Adrenal gland (tissue), 5 donors: ENCODE data around the gene TMEM51.

Experiments
- POLR2A ChIP-seq, 2 donors: fragments of 450-650 bp; IDR thresholded peaks; one replicate each; pipeline ENCODE4 v1.6.1; 2017; ENCODE audit warnings: antibody characterized with exemption in 2 of 2, mild to moderate bottlenecking in 2 of 2, moderate library complexity in 1 of 2
- TF ChIP-seq, protein P1 (sequence below), 6 experiments: fragments of 450-650 bp in 4 of 6; fragments of 200-600 bp in 2 of 6; sonication (generic) in 1 of 6; IDR thresholded peaks; 1 replicate in 5 of 6; 2 replicates in 1 of 6; pipeline versions ENCODE4 v1.5.1 to v1.8.0; 2016 to 2021; ENCODE audit warnings: antibody characterized with exemption in 6 of 6, mild to moderate bottlenecking in 2 of 6, moderate library complexity in 1 of 6
- donor health status: DM: no; HTN: no; CAD: no.

DNA sequence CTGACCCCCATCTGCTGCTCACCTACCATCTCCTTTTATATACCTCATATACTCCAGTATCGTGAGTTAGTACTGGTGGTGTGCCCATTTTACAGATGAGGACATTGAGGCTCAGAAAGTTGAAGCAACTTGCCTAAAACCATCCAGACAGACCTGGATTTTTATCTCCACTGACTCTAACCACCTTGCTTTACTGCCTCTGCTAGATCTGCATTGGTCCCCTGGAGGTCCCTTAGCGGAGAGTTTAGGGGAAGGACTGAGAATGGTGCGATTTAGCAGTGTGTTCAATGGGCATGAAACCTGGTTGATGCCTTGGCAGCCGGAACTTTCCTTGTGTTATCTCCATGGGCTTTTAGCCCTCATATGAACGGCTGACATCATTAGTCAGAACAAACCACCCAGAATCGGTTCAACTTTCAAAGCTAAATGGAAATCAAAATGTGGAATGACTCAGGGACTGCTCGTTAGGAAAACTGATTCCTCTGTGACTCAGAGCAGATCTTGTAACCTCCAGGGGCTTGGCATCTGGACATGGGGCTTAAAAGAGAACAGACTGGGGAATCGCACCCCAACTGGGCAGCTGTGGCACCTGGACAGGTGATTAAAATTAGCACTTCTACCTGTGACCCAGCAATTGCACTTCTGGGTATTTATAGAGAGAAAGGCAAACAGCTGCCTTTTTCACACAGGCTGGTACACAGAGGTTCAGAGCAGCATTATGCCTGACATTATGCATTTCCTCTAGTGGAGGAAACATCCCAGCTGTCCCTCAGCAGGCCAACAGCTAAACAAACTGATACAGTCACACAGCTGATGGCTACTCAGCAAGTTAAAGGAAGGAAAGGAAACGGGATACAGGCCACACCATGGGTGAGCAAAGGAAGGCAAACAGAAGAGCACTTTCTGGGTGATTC, 25.3 kb downstream of the TMEM51 start:
- TF ChIP-seq, protein P1, sequence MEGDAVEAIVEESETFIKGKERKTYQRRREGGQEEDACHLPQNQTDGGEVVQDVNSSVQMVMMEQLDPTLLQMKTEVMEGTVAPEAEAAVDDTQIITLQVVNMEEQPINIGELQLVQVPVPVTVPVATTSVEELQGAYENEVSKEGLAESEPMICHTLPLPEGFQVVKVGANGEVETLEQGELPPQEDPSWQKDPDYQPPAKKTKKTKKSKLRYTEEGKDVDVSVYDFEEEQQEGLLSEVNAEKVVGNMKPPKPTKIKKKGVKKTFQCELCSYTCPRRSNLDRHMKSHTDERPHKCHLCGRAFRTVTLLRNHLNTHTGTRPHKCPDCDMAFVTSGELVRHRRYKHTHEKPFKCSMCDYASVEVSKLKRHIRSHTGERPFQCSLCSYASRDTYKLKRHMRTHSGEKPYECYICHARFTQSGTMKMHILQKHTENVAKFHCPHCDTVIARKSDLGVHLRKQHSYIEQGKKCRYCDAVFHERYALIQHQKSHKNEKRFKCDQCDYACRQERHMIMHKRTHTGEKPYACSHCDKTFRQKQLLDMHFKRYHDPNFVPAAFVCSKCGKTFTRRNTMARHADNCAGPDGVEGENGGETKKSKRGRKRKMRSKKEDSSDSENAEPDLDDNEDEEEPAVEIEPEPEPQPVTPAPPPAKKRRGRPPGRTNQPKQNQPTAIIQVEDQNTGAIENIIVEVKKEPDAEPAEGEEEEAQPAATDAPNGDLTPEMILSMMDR (IDR thresholded peaks at IDR 0.05) = peak in 1 of 6 experiments; percentile 4
- peak in 1 of 2 donors; percentile 46 for TF ChIP-seq POLR2A (IDR thresholded peaks at IDR 0.05)
